Measurements from ENCODE around the gene ANKRD13B. TPM values are rescaled to one million over a fixed set of nuclear protein-coding genes. Genes with fewer than 3 reads are reported as not detected.

Gene ANKRD13B
- total and polyA plus RNA-seq, 2 donors (not counting 1 experiment from before 2014, with no cell fraction given), result 1.6 to 2.8 TPM

- H3K27ac ChIP-seq (ENCODE audit: low read length in 2 of 2), result peak within 1 kb of the TSS; percentile 46 to 51
- H3K4me3 Mint-ChIP-seq, result peak within 1 kb of the TSS; percentile 91
- H3K4me1 Mint-ChIP-seq, result peaks cover 69% of the 10 kb centered on the region
- peak; percentile 82 for ATAC-seq (ENCODE audit: low read depth)
- peaks cover 27% of the 10 kb centered on the region for H4K20me1 ChIP-seq (ENCODE audit: control insufficient read depth, insufficient read depth, low read length, poor library complexity, severe bottlenecking)
- no peaks in the 10 kb centered on the region for H3K36me3 ChIP-seq (replicated peaks in 1 of 2; ENCODE audit: control extremely low read depth in 1 of 2, control insufficient read depth in 1 of 2, extremely low read depth in 1 of 2, insufficient read depth in 2 of 2, low read length in 1 of 2)
- H3K9ac ChIP-seq (ENCODE audit: low read length), result peak within 1 kb of the TSS; percentile 85
- peak within 1 kb of the TSS; percentile 99 for H3K4me2 ChIP-seq (replicated peaks; ENCODE audit: low read depth, low read length, poor library complexity, severe bottlenecking)
- H3K27ac Mint-ChIP-seq, result peak within 1 kb of the TSS; percentile 94
- peak within 1 kb of the TSS; percentile 99 for H2AFZ ChIP-seq (ENCODE audit: insufficient read depth, low read depth, low read length, poor library complexity, severe bottlenecking)
- no peaks in the 10 kb centered on the region for H3K9me3 Mint-ChIP-seq (ENCODE audit: insufficient read depth)
- peaks cover 0 to 2% (median 0%) of the 10 kb centered on the region in 3 donors for H3K9me3 ChIP-seq (ENCODE audit: control extremely low read depth in 1 of 3, control insufficient read depth in 2 of 3, insufficient read depth in 1 of 3, low read length in 2 of 3)
- ChIA-PET POLR2A (no interaction called here), CTCF (interaction anchor here (3.2 to 24.3 kb wide), 4 partner anchors 11 to 28 kb away, joined by 21 to 336 read pairs (median 110); partner anchors contain the start of gene ABHD15)
- intact Hi-C loops (cut with micrococcal nuclease), result loop anchor here (1.0 to 5.0 kb wide), 4 partner anchors 21 to 527 kb away; partner anchors contain the start of genes NSRP1 and TP53I13
- DNase-seq, result peak; percentile 90
- TF ChIP-seq EZH2 (IDR thresholded peaks at IDR 0.05; ENCODE audit: borderline replicate concordance, insufficient read depth, low read depth, low read length, poor library complexity, severe bottlenecking) (no peak), CTCF (IDR thresholded peaks at IDR 0.05) (no peak)
- peak within 1 kb of the TSS; percentile 58 to 96 (median 69) for H3K4me3 ChIP-seq (ENCODE audit: control extremely low read depth in 1 of 5, extremely low read depth in 1 of 5, insufficient read depth in 1 of 5, low read depth in 2 of 5, low read length in 4 of 5)
- WGBS (ENCODE audit: insufficient coverage), result 2% methylated on average over 55 of the region's 70 CpGs
- no peaks in the 10 kb centered on the region for H3K27me3 Mint-ChIP-seq
- H3K79me2 ChIP-seq (ENCODE audit: control insufficient read depth, insufficient read depth, low read length), result peaks cover 48% of the 10 kb centered on the region
- H3K27me3 ChIP-seq (replicated peaks in 1 of 4; ENCODE audit: control extremely low read depth in 1 of 4, control insufficient read depth in 3 of 4, insufficient read depth in 4 of 4, low read length in 3 of 4), result peaks cover 0 to 7% (median 2%) of the 10 kb centered on the region in 4 experiments
- peaks cover 62 to 75% of the 10 kb centered on the region in 2 donors for H3K4me1 ChIP-seq (ENCODE audit: control insufficient read depth in 2 of 2, insufficient read depth in 2 of 2, low read length in 2 of 2)
Measured at GRCh38 chr17:29589524-29590410, 3.2 kb upstream of the ANKRD13B start, which contains the start of gene GIT1. GIT1 (minus strand) TSS chr17:29589648; CDS start chr17:29589378, 270 bp downstream.
